ENCODE measurements around the gene MAML3.

MAML3 gene

DNA sequence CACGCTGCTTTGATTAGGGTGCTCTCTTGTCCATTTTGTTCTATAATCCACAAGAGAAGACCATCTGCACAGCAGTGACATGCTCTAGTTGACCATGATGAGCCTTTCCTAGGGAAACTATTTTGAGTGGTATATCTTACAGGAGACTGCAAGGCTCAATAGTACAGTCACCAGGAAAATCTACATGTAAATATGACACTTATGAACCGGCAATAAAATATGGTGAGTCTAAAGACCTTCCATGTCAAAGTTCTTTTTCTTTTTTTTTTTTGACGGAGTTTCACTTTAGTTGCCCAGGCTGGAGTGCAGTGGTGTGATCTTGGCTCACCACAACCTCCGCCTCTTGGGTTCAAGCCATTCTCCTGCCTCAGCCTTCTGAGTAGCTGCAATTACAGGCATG lies 384.6 kb downstream of the MAML3 start:
- H3K27ac ChIP-seq = no peak overlapping the region
- TF ChIP-seq, protein P1, sequence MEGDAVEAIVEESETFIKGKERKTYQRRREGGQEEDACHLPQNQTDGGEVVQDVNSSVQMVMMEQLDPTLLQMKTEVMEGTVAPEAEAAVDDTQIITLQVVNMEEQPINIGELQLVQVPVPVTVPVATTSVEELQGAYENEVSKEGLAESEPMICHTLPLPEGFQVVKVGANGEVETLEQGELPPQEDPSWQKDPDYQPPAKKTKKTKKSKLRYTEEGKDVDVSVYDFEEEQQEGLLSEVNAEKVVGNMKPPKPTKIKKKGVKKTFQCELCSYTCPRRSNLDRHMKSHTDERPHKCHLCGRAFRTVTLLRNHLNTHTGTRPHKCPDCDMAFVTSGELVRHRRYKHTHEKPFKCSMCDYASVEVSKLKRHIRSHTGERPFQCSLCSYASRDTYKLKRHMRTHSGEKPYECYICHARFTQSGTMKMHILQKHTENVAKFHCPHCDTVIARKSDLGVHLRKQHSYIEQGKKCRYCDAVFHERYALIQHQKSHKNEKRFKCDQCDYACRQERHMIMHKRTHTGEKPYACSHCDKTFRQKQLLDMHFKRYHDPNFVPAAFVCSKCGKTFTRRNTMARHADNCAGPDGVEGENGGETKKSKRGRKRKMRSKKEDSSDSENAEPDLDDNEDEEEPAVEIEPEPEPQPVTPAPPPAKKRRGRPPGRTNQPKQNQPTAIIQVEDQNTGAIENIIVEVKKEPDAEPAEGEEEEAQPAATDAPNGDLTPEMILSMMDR (conservative IDR thresholded peaks at IDR 0.05) = no peak

DNA sequence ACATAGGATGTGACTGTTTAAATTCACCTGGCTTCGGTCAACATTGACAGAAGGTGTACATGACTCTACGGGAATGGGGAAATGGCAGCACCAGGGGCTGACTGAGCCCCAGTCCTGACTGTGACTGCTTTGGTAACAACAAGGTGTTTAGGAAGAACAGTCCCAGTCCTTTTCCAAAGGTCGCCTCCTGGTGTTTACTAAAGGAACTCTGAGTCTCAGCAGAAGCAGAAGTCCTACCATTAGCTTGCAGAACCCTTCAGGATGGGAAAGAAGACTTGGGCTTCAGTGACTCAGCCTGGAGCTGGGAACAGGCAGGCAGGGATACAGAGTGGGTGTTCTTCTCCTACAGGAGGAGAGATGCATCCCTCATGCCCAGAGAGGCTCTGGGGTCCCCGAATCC lies 385.1 kb downstream of the MAML3 start:
- no peak overlapping the region for H3K27ac ChIP-seq
- TF ChIP-seq, protein P1 (conservative IDR thresholded peaks at IDR 0.05) = no peak

GRCh38 chr4:139768366-139768765 lies 385.6 kb downstream of the MAML3 start:
- TF ChIP-seq, protein P1 (conservative IDR thresholded peaks at IDR 0.05) = no peak
- H3K27ac ChIP-seq = no peak overlapping the region

- TF ChIP-seq, protein P1 (conservative IDR thresholded peaks at IDR 0.05) = no peak
- no peak overlapping the region for H3K27ac ChIP-seq
Observed at GRCh38 chr4:139767585-139767984, 386.4 kb downstream of the MAML3 start.

- TF ChIP-seq, protein P1 (conservative IDR thresholded peaks at IDR 0.05) = no peak
- no peak overlapping the region for H3K27ac ChIP-seq
Observed at GRCh38 chr4:139767168-139767567, 386.8 kb downstream of the MAML3 start.

GRCh38 chr4:139764686-139765310 lies 389.2 kb downstream of the MAML3 start:
- peak overlapping the region; percentile 90 for H3K27ac ChIP-seq

GRCh38 chr4:139764182-139764581 lies 389.8 kb downstream of the MAML3 start:
- H3K27ac ChIP-seq = peak overlapping the region; percentile 90
- TF ChIP-seq, protein P1 (conservative IDR thresholded peaks at IDR 0.05) = no peak

More at GRCh38 chr4:139764686-139765310, 389.2 kb downstream of the MAML3 start:
- TF ChIP-seq, protein P1 (conservative IDR thresholded peaks at IDR 0.05) = no peak

Measured in VCaP (cell line).